AG09319 (cell line): ENCODE data around the gene HSF4.
A peak's percentile ranks its signal among the peaks of the same experiment; 100 is the strongest.

Experiments
- DNase-seq: peaks from one replicate; pipeline ENCODE4 v3.0.0-alpha.2; 2010; ENCODE audit warnings: low read depth; ENCODE audit errors: extremely low read depth
- CTCF ChIP-seq: IDR thresholded peaks from 2 replicates; pipeline ENCODE4 v1.5.1; 2011; ENCODE audit warnings: low read depth, mild to moderate bottlenecking, inconsistent platforms, low read length, moderate library complexity

The HSF4 gene

GRCh38 chr16:67150833-67151396, 13.6 kb upstream of the HSF4 start, which contains the start of gene B3GNT9:
Gene B3GNT9, minus strand, starts transcription at chr16:67150998. Its CDS starts 513 bp downstream, at chr16:67150485.
- no peak for DNase-seq

GRCh38 chr16:67151431-67152097, 13.0 kb upstream of the HSF4 start:
- TF ChIP-seq CTCF = no peak
- no peak for DNase-seq

More at GRCh38 chr16:67150833-67151396, 13.6 kb upstream of the HSF4 start, which contains the start of gene B3GNT9:
- no peak for TF ChIP-seq CTCF

DNA sequence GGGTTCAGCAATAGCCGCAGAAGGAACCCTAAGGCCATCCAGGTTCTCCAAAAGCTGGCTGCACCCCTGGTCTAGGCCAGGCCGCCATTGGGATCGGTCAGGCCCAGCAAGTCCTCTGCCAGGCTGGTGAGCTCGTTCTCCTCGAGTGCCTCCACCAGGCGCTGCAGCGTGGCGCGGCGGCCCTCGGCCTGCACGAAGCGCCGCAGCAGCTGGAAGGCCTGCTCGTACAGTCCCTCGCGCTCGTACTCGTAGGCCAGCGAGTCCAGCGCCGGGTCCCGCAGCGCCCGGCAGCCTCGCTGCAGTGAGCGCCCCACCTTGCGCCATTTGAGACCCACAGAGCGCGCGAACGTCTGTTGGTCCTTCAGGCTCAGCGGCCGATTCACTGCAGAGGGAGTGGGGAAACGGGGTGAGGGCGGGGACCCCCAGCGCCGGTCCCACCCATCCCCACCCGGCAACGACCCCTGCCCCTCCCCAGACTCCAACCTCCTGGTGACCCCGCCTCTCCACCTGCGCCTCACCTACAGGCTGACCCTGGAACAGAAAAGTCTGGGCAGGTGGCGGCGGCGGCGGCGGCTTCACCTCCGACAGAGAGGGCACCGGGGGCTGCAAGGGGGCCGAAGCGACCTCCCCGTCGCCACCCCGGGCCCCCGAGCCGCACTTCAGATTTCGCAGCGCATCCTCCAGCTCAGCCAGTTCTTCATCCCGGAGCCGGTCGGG, 9.8 kb upstream of the HSF4 start:
- no peak for TF ChIP-seq CTCF
- DNase-seq = no peak

DNA sequence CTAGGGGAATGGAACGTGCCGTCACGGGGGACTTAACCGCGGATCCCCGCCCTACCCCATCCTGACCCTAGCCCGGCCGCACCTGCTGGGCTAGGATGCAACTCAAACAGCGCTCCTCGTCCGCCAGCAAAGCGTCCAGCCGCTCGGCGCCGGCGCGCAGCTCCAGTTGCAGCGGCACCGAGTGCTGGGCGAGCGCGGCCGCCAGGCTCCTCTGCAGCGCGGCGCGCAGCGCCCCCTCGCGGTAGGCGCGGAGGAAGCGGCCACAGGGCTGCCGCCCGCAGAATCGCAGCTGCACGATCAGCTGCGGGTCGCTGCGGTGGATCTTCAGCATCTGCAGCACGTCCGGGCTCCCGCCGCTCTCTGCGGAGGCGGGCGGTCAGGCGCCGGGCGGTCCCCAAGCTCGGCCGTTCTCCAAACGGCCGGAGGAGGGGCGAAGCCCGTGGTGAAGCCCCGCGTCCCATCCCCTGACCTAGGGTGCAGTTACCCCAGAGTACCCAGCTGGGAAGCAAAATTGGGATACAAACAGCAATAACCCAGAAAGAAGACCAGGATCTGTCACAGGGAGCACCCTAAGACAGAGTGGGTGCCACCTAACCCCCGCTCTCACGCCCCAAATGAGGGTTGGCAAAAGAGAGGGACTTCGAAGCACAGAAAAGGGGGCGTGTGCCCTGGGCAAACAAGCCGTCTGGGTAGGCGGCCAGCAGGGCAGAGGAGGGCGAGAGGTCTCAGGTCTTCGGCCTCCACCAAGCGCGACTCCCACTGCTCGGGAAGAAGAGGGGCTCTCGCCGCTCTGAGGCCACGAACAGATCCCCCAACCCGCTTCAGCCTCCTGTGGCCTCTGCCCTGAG, 9.0 kb upstream of the HSF4 start:
- TF ChIP-seq CTCF = peak; percentile 55
- no peak for DNase-seq

DNA sequence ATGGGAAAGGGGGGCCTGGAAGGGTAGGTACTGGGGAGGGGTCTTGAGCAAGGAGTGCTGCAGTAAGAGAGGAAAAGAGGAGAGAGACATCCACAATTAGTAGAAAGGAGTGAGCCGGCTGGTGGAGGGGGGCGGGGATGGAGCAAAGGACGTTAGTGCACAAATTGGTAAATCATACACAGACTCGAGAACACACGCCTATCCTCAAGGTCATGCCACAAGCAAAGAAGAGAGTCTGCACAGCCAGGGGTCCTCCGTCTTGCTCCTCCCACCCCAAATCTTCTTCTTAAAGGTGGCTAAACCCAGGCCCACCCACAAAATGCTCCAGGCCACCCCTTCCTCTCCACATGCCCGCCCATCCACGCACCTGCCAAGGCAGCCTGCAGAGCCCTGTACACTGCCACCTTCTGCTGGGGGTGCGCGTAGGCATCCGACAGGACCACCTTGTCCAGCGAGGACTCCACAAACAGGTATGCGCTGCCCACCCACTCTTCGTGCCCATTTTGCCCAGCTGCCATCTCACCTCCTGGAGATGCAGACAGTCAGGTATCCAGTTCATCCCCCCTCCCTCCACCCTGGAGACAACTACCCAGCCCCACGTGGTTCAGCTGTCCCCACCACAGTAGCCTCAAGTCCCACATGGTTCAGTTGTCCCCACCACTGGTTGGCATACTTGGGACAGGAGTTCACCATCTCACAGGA, 8.3 kb upstream of the HSF4 start:
- no peak for DNase-seq
- TF ChIP-seq CTCF = no peak

- TF ChIP-seq CTCF = no peak
- no peak for DNase-seq
Measured at GRCh38 chr16:67157106-67157748, 7.3 kb upstream of the HSF4 start.
